Ammon's horn (tissue), 1 donor: ENCODE data around the gene TIFAB.
A peak's percentile ranks its signal among the peaks of the same experiment; 100 is the strongest.

Experiments used
- DNase-seq: peaks from one replicate; pipeline ENCODE4 v3.0.0-alpha.2; 2016; ENCODE audit warnings: low spot score

Gene TIFAB

GRCh38 chr5:135458356-135458755 lies 6.2 kb upstream of the TIFAB start:
- no peak for DNase-seq

- DNase-seq, result peak; percentile 58
These were observed 5.4 kb upstream of the TIFAB start for GRCh38 chr5:135457424-135458071.

GRCh38 chr5:135456238-135457099 lies 4.3 kb upstream of the TIFAB start:
- DNase-seq, result peak; percentile 58

- no peak for DNase-seq
These were observed 3.7 kb upstream of the TIFAB start for GRCh38 chr5:135455876-135456237.

- DNase-seq, result no peak
These were observed 2.8 kb upstream of the TIFAB start for GRCh38 chr5:135454946-135455345.

GRCh38 chr5:135453613-135454012 lies 1.5 kb upstream of the TIFAB start:
- no peak for DNase-seq

GRCh38 chr5:135451581-135452320 lies 400 bp downstream of the TIFAB start:
- no peak for DNase-seq

GRCh38 chr5:135450952-135451351 lies 1.2 kb downstream of the TIFAB start:
- no peak for DNase-seq

GRCh38 chr5:135450336-135450735 lies 1.8 kb downstream of the TIFAB start:
- no peak for DNase-seq

GRCh38 chr5:135449644-135450043 lies 2.5 kb downstream of the TIFAB start:
- no peak for DNase-seq

- no peak for DNase-seq
These were observed 3.2 kb downstream of the TIFAB start for GRCh38 chr5:135448791-135449507.

- DNase-seq, result no peak
These were observed 3.9 kb downstream of the TIFAB start for GRCh38 chr5:135448071-135448739.

- no peak for DNase-seq
These were observed 4.7 kb downstream of the TIFAB start, which contains the start of gene DCANP1 for GRCh38 chr5:135447298-135447929. TSS of gene DCANP1 (minus strand) at chr5:135447348. CDS start at chr5:135447108, 240 bp downstream.

GRCh38 chr5:135446615-135447014 lies 5.5 kb downstream of the TIFAB start:
- DNase-seq, result no peak

- DNase-seq, result no peak
These were observed 5.9 kb downstream of the TIFAB start for GRCh38 chr5:135446206-135446605.

- no peak for DNase-seq
These were observed 6.7 kb downstream of the TIFAB start for GRCh38 chr5:135445306-135445985.

- DNase-seq, result no peak
These were observed 7.3 kb downstream of the TIFAB start for GRCh38 chr5:135444881-135445280.

GRCh38 chr5:135444360-135444759 lies 7.8 kb downstream of the TIFAB start:
- no peak for DNase-seq

- DNase-seq, result no peak
These were observed 8.8 kb downstream of the TIFAB start for GRCh38 chr5:135443161-135443960.
